Mesothelial cell of epicardium (in vitro differentiated cells): Measurements from ENCODE around the gene SLC36A3. TPM values are rescaled to one million over a fixed set of nuclear protein-coding genes. Genes with fewer than 3 reads are reported as not detected.

Source experiments
- DNase-seq, 2 experiments: peaks; one replicate each; pipeline ENCODE4 v3.0.0; 2021; ENCODE audit warnings: low spot score in 2 of 2; ENCODE audit not compliant: unreplicated experiment in 2 of 2
- H3K27ac Mint-ChIP-seq: 2 replicates; pipeline ENCODE4 v1.8.0; 2021; ENCODE audit warnings: mixed read lengths
- H3K27me3 Mint-ChIP-seq: 2 replicates; pipeline ENCODE4 v1.8.0; 2021; ENCODE audit warnings: low read depth, mixed read lengths
- H3K36me3 Mint-ChIP-seq: 2 replicates; pipeline ENCODE4 v1.8.0; 2021; ENCODE audit warnings: mixed read lengths
- H3K4me1 Mint-ChIP-seq: 2 replicates; pipeline ENCODE4 v1.8.0; 2021; ENCODE audit warnings: mixed read lengths
- H3K4me3 Mint-ChIP-seq: 2 replicates; pipeline ENCODE4 v1.8.0; 2021; ENCODE audit warnings: mild to moderate bottlenecking, moderate library complexity, mixed read lengths
- H3K9me3 Mint-ChIP-seq: 2 replicates; pipeline ENCODE4 v1.8.0; 2021; ENCODE audit warnings: mixed read lengths
- CTCF ChIP-seq: fragments of 200-600 bp; sonication (generic); IDR thresholded peaks from one replicate; pipeline ENCODE4 v1.5.0; 2021; ENCODE audit warnings: antibody characterized with exemption; ENCODE audit not compliant: unreplicated experiment
- total RNA-seq: library from RNA; stranded (reverse); gene quantifications from 3 replicates; pipeline ENCODE4 v1.2.1, GENCODE V29; 2021

The SLC36A3 gene
- total RNA-seq, 1 donor from 2014 or later: not detected

GRCh38 chr5:151298063-151298855, 5.3 kb downstream of the SLC36A3 start:
- no peak for DNase-seq
- no peak overlapping the region for H3K4me3 Mint-ChIP-seq
- no peaks in the 10 kb centered on the region for H3K36me3 Mint-ChIP-seq
- peaks cover 12% of the 10 kb centered on the region for H3K4me1 Mint-ChIP-seq
- H3K9me3 Mint-ChIP-seq: no peaks in the 10 kb centered on the region
- no peak for TF ChIP-seq CTCF
- no peak overlapping the region for H3K27ac Mint-ChIP-seq
- peaks cover 10% of the 10 kb centered on the region for H3K27me3 Mint-ChIP-seq

- DNase-seq: no peak
- peaks cover 7% of the 10 kb centered on the region for H3K27me3 Mint-ChIP-seq
- H3K36me3 Mint-ChIP-seq: no peaks in the 10 kb centered on the region
- H3K9me3 Mint-ChIP-seq: no peaks in the 10 kb centered on the region
- H3K27ac Mint-ChIP-seq: no peak overlapping the region
- TF ChIP-seq CTCF: no peak
- peaks cover 9% of the 10 kb centered on the region for H3K4me1 Mint-ChIP-seq
- H3K4me3 Mint-ChIP-seq: no peak overlapping the region
Measured at GRCh38 chr5:151296974-151297373, 6.6 kb downstream of the SLC36A3 start.

- H3K36me3 Mint-ChIP-seq: no peaks in the 10 kb centered on the region
- H3K27me3 Mint-ChIP-seq: peaks cover 7% of the 10 kb centered on the region
- H3K27ac Mint-ChIP-seq: no peak overlapping the region
- DNase-seq: no peak
- peaks cover 8% of the 10 kb centered on the region for H3K4me1 Mint-ChIP-seq
- TF ChIP-seq CTCF: no peak
- H3K9me3 Mint-ChIP-seq: peaks cover 1% of the 10 kb centered on the region
- no peak overlapping the region for H3K4me3 Mint-ChIP-seq
Measured at GRCh38 chr5:151296478-151296830, 7.1 kb downstream of the SLC36A3 start.

- Mint-ChIP-seq H3K9me3 (peaks cover 5% of the 10 kb centered on the region), H3K27ac (peak overlapping the region; percentile 17), H3K27me3 (peaks cover 7% of the 10 kb centered on the region), H3K4me1 (peaks cover 8% of the 10 kb centered on the region), H3K36me3 (no peaks in the 10 kb centered on the region), H3K4me3 (no peak overlapping the region)
- no peak for DNase-seq
- TF ChIP-seq CTCF: no peak
Measured at GRCh38 chr5:151295791-151296477, 7.6 kb downstream of the SLC36A3 start.

- Mint-ChIP-seq H3K27me3 (peaks cover 7% of the 10 kb centered on the region), H3K4me1 (peaks cover 8% of the 10 kb centered on the region), H3K27ac (no peak overlapping the region), H3K9me3 (peaks cover 5% of the 10 kb centered on the region), H3K4me3 (no peak overlapping the region), H3K36me3 (no peaks in the 10 kb centered on the region)
- DNase-seq: no peak
- no peak for TF ChIP-seq CTCF
Measured at GRCh38 chr5:151295138-151295537, 8.4 kb downstream of the SLC36A3 start.
